OCI-LY3 (cell line): ENCODE data around the gene DFFB.

ENCODE experiments used
- H2AFZ ChIP-seq: fragments of 200-600, 300-600 bp; shearing (Covaris generic); 2 replicates; pipeline ENCODE4 v1.6.0; 2014; ENCODE audit warnings: antibody characterized with exemption, low read depth, low read length
- H3K27ac ChIP-seq: fragments of 200-600, 300-600 bp; sonication (generic); 2 replicates; pipeline ENCODE4 v1.5.1; 2014; ENCODE audit warnings: mild to moderate bottlenecking, low read length, moderate library complexity, mixed read lengths
- H3K27me3 ChIP-seq: fragments of 200-600, 300-600 bp; sonication (generic); 2 replicates; pipeline ENCODE4 v1.6.1; 2014; ENCODE audit warnings: low read depth, low read length, mixed read lengths
- H3K36me3 ChIP-seq: fragments of 200-600, 300-600 bp; sonication (generic); replicated peaks from 2 replicates; pipeline ENCODE3; 2014; ENCODE audit warnings: low read depth, low read length, mixed read lengths
- H3K4me1 ChIP-seq: fragments of 300-600, 200-600 bp; sonication (generic); 2 replicates; pipeline ENCODE4 v1.6.1; 2014; ENCODE audit warnings: low read length, mixed read lengths
- H3K4me2 ChIP-seq: fragments of 200-600, 300-600 bp; sonication (generic); 2 replicates; pipeline ENCODE4 v1.6.1; 2014; ENCODE audit warnings: low read length, mixed read lengths
- H3K4me3 ChIP-seq: fragments of 300-600, 200-600 bp; sonication (generic); 2 replicates; pipeline ENCODE4 v1.5.1; 2014; ENCODE audit warnings: antibody characterized with exemption, mild to moderate bottlenecking, low read length, moderate library complexity
- H3K79me2 ChIP-seq: fragments of 300-600, 200-600 bp; shearing (Covaris generic); 2 replicates; pipeline ENCODE4 v1.6.1; 2014; ENCODE audit warnings: mild to moderate bottlenecking, low read length, mixed read lengths
- H3K9ac ChIP-seq: fragments of 300-600, 200-600 bp; shearing (Covaris generic); 2 replicates; pipeline ENCODE4 v1.6.0; 2014; ENCODE audit warnings: mild to moderate bottlenecking, low read length, moderate library complexity
- H3K9me3 ChIP-seq: fragments of 200-600, 300-600 bp; shearing (Covaris generic); 2 replicates; pipeline ENCODE4 v1.6.1; 2014; ENCODE audit warnings: low read length, mixed read lengths; ENCODE audit not compliant: insufficient read depth
- H4K20me1 ChIP-seq: fragments of 200-600, 300-600 bp; sonication (generic); 2 replicates; pipeline ENCODE4 v1.6.1; 2016; ENCODE audit warnings: low read length, mixed read lengths; ENCODE audit not compliant: insufficient read depth
- EZH2phosphoT487 ChIP-seq: fragments of 200-600 bp; shearing (Covaris generic); IDR thresholded peaks from 2 replicates; pipeline ENCODE4 v1.6.1; 2018; ENCODE audit warnings: antibody characterized with exemption, mixed run types, low read depth
- TF ChIP-seq, protein P1 (sequence below): fragments of 200-600, 300-600 bp; sonication (generic); IDR thresholded peaks from 2 replicates; pipeline ENCODE4 v1.5.1; 2014; ENCODE audit warnings: antibody characterized with exemption, low read length, low read depth

Gene DFFB

DNA sequence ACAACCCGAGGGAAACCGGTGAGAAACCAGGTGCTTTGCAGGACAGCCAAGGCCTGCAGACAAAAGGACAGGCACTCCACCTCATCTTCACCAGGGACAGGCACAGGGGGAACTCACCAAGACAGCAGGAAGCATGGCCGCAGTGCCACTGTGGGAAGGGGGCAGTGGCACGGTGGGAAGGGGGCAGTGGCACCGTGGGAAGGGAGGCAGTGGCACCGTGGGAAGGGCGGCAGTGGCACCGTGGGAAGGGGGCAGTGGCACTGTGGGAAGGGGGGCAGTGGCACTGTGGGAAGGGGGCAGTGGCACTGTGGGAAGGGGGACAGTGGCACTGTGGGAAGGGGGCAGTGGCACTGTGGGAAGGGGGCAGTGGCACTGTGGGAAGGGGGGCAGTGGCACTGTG lies 32.6 kb upstream of the DFFB start:
- no peaks in the 10 kb centered on the region; the same call in 1 of the 2 replicates for H4K20me1 ChIP-seq
- peaks cover 13% of the 10 kb centered on the region for H3K36me3 ChIP-seq
- peaks cover 4% of the 10 kb centered on the region; the same call in 1 of the 2 replicates for H3K4me1 ChIP-seq
- no peak overlapping the region for H3K27ac ChIP-seq
- H3K9me3 ChIP-seq: no peaks in the 10 kb centered on the region
- H3K4me2 ChIP-seq: no peak overlapping the region
- H2AFZ ChIP-seq: no peak overlapping the region
- H3K27me3 ChIP-seq: no peaks in the 10 kb centered on the region
- no peak overlapping the region for H3K9ac ChIP-seq
- H3K79me2 ChIP-seq: no peaks in the 10 kb centered on the region
- H3K4me3 ChIP-seq: no peak overlapping the region
- TF ChIP-seq, protein P1, sequence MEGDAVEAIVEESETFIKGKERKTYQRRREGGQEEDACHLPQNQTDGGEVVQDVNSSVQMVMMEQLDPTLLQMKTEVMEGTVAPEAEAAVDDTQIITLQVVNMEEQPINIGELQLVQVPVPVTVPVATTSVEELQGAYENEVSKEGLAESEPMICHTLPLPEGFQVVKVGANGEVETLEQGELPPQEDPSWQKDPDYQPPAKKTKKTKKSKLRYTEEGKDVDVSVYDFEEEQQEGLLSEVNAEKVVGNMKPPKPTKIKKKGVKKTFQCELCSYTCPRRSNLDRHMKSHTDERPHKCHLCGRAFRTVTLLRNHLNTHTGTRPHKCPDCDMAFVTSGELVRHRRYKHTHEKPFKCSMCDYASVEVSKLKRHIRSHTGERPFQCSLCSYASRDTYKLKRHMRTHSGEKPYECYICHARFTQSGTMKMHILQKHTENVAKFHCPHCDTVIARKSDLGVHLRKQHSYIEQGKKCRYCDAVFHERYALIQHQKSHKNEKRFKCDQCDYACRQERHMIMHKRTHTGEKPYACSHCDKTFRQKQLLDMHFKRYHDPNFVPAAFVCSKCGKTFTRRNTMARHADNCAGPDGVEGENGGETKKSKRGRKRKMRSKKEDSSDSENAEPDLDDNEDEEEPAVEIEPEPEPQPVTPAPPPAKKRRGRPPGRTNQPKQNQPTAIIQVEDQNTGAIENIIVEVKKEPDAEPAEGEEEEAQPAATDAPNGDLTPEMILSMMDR: no peak
- no peak for TF ChIP-seq EZH2phosphoT487

DNA sequence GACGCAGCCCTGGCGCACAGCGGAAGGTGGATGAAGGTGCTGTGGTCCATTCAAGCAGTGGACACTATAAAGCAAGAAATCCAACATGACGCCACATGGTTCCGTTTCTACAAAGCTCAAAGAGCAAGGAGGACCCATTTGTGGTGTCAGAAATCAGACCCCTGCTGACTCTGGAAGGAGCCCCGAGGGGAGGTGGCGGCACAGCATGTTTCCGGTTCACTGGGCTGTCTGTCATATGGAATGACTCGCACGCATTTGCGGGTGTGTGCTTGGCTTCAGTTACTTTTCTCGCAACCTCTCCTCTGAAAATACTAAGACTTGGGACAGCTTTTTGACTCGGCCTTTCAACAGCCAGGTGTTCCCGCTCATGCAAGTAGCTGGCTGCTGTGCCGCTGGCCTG lies 31.9 kb upstream of the DFFB start:
- no peaks in the 10 kb centered on the region for H3K9me3 ChIP-seq
- H3K4me1 ChIP-seq: no peaks in the 10 kb centered on the region
- H3K27ac ChIP-seq: no peak overlapping the region
- H2AFZ ChIP-seq: no peak overlapping the region
- TF ChIP-seq EZH2phosphoT487: no peak
- TF ChIP-seq, protein P1: no peak
- no peak overlapping the region for H3K4me2 ChIP-seq
- no peak overlapping the region for H3K4me3 ChIP-seq
- H3K9ac ChIP-seq: no peak overlapping the region
- H3K79me2 ChIP-seq: no peaks in the 10 kb centered on the region
- no peaks in the 10 kb centered on the region for H4K20me1 ChIP-seq
- peaks cover 18% of the 10 kb centered on the region for H3K36me3 ChIP-seq
- no peaks in the 10 kb centered on the region for H3K27me3 ChIP-seq

DNA sequence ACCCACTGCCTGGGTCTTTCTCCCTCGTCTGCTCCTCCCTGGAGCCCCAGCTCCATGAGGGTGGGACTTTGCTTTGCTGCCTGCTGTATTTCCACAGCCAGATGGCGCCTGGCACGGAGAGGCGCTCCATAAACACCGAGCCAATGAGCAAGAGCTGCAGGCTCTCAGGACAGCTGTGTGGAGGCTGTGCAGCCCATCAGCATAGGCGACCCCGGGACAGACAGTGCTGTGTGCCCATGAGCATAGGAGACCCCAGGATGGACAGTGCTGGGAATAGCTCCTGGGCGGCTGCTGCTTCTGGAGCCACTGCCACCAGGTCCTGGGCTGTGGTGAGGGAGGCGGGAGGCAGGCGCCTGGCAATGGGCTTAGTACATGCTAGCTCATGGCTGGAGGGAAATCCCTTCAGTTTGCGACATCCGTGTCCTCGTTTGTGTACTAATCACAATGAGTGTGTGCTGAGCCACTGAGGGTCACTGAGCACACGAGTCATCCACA lies 29.4 kb upstream of the DFFB start:
- Histone ChIP-seq H3K9me3 (no peaks in the 10 kb centered on the region), H3K79me2 (no peaks in the 10 kb centered on the region), H2AFZ (no peak overlapping the region), H3K9ac (no peak overlapping the region), H3K4me1 (no peaks in the 10 kb centered on the region), H3K27ac (no peak overlapping the region), H3K36me3 (peaks cover 27% of the 10 kb centered on the region), H3K4me3 (no peak overlapping the region), H3K4me2 (no peak overlapping the region), H3K27me3 (no peaks in the 10 kb centered on the region), H4K20me1 (no peaks in the 10 kb centered on the region)
- TF ChIP-seq, protein P1: no peak
- no peak for TF ChIP-seq EZH2phosphoT487

DNA sequence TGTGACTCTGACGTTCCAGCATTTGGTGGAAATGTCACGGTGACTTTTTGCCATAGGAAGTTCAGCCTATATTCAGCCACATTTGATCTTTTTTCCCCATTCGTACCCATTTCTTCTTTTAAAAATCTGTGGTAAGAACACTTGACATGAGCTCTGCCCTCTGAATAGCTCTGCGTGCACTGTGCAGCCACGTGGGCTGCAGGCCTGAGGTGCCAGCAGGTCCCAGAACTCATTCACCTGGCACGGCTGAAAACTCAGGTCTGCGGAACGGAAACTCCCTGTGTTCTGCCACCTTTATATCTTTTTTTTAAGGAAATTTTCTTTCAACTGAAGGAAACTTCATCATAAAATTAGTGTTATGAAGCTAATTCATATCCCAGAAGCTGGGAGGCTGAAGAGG lies 28.9 kb upstream of the DFFB start:
- H3K79me2 ChIP-seq: no peaks in the 10 kb centered on the region
- no peaks in the 10 kb centered on the region for H4K20me1 ChIP-seq
- no peak overlapping the region for H2AFZ ChIP-seq
- H3K4me3 ChIP-seq: no peak overlapping the region
- H3K27me3 ChIP-seq: no peaks in the 10 kb centered on the region
- no peak overlapping the region for H3K4me2 ChIP-seq
- no peaks in the 10 kb centered on the region for H3K9me3 ChIP-seq
- TF ChIP-seq, protein P1: no peak
- no peak for TF ChIP-seq EZH2phosphoT487
- no peak overlapping the region for H3K27ac ChIP-seq
- peaks cover 27% of the 10 kb centered on the region for H3K36me3 ChIP-seq
- no peaks in the 10 kb centered on the region for H3K4me1 ChIP-seq
- no peak overlapping the region for H3K9ac ChIP-seq
